H9 (cell line): ENCODE measurements around the gene TPRG1. TPM values are rescaled to one million over a fixed set of nuclear protein-coding genes. Genes with fewer than 3 reads are reported as not detected.

ENCODE experiments used
- DNase-seq: peaks from one replicate; pipeline ENCODE4 v3.0.0-alpha.2; 2017
- H2AFZ ChIP-seq: one replicate; pipeline ENCODE4 v1.6.1; 2013; ENCODE audit warnings: mild to moderate bottlenecking, low read length, control low read depth, moderate library complexity
- H2AK5ac ChIP-seq: 2 replicates; pipeline ENCODE4 v1.6.1; 2013; ENCODE audit warnings: low read length, control low read depth, mixed read lengths; ENCODE audit not compliant: insufficient read length
- H2BK120ac ChIP-seq: one replicate; pipeline ENCODE4 v1.6.1; 2013; ENCODE audit warnings: low read depth, mild to moderate bottlenecking, low read length, control low read depth, inconsistent platforms; ENCODE audit not compliant: poor library complexity, severe bottlenecking
- H2BK12ac ChIP-seq: 2 replicates; pipeline ENCODE4 v1.6.1; 2013; ENCODE audit warnings: low read length, control low read depth, mixed read lengths, low read depth; ENCODE audit not compliant: insufficient read length
- H2BK15ac ChIP-seq: 2 replicates; pipeline ENCODE4 v1.6.1; 2013; ENCODE audit warnings: low read depth, low read length, control low read depth
- H2BK20ac ChIP-seq: one replicate; pipeline ENCODE4 v1.6.1; 2013; ENCODE audit warnings: low read depth, mild to moderate bottlenecking, low read length, control low read depth, inconsistent platforms; ENCODE audit not compliant: poor library complexity, severe bottlenecking
- H2BK5ac ChIP-seq: 2 replicates; pipeline ENCODE4 v1.6.1; 2013; ENCODE audit warnings: low read length, control low read depth, mixed read lengths; ENCODE audit not compliant: insufficient read length
- H3K14ac ChIP-seq: 2 replicates; pipeline ENCODE4 v1.6.1; 2013; ENCODE audit warnings: low read length, control low read depth; ENCODE audit not compliant: insufficient read depth
- H3K18ac ChIP-seq: 2 replicates; pipeline ENCODE4 v1.6.1; 2013; ENCODE audit warnings: low read depth, mild to moderate bottlenecking, mixed read lengths, low read length, control low read depth; ENCODE audit not compliant: insufficient read length
- H3K23ac ChIP-seq: 2 replicates; pipeline ENCODE4 v1.6.1; 2013; ENCODE audit warnings: low read length, control low read depth, mixed read lengths, low read depth; ENCODE audit not compliant: insufficient read length
- H3K23me2 ChIP-seq: 2 replicates; pipeline ENCODE4 v1.6.1; 2013; ENCODE audit warnings: low read depth, mild to moderate bottlenecking, mixed read lengths, low read length, control low read depth; ENCODE audit not compliant: insufficient read length, poor library complexity, severe bottlenecking
- H3K27ac ChIP-seq: 2 replicates; pipeline ENCODE4 v1.5.1; 2013; ENCODE audit warnings: low read length, control low read depth, mixed read lengths, low read depth; ENCODE audit not compliant: insufficient read length
- H3K27me3 ChIP-seq: 2 replicates; pipeline ENCODE4 v1.6.1; 2013; ENCODE audit warnings: low read length, control low read depth, inconsistent platforms; ENCODE audit not compliant: insufficient read depth
- H3K4ac ChIP-seq: 2 replicates; pipeline ENCODE4 v1.6.1; 2013; ENCODE audit warnings: low read depth, mild to moderate bottlenecking, control low read depth, inconsistent platforms, low read length, moderate library complexity
- H3K4me1 ChIP-seq: 2 replicates; pipeline ENCODE4 v1.6.1; 2013; ENCODE audit warnings: low read length, control low read depth, inconsistent platforms; ENCODE audit not compliant: insufficient read depth
- H3K4me2 ChIP-seq: 2 replicates; pipeline ENCODE4 v1.6.1; 2013; ENCODE audit warnings: low read length, control low read depth, mixed read lengths; ENCODE audit not compliant: insufficient read length, insufficient read depth
- H3K56ac ChIP-seq: 2 replicates; pipeline ENCODE4 v1.6.1; 2013; ENCODE audit warnings: low read depth, mild to moderate bottlenecking, mixed read lengths, low read length, control low read depth; ENCODE audit not compliant: insufficient read length
- H3K79me1 ChIP-seq: 2 replicates; pipeline ENCODE4 v1.6.1; 2013; ENCODE audit warnings: low read depth, mild to moderate bottlenecking, moderate library complexity, low read length, control low read depth, inconsistent platforms; ENCODE audit not compliant: insufficient read depth, poor library complexity, severe bottlenecking
- H3K79me2 ChIP-seq: 2 replicates; pipeline ENCODE4 v1.6.1; 2013; ENCODE audit warnings: low read length, control low read depth, inconsistent platforms; ENCODE audit not compliant: insufficient read depth
- H3K9ac ChIP-seq: 2 replicates; pipeline ENCODE4 v1.6.1; 2013; ENCODE audit warnings: low read length, control low read depth, mixed read lengths; ENCODE audit not compliant: insufficient read length; ENCODE audit errors: extremely low read depth
- H3K9me3 ChIP-seq: one replicate; pipeline ENCODE4 v1.6.1; 2013; ENCODE audit warnings: low read depth, low read length, inconsistent platforms; ENCODE audit not compliant: control insufficient read depth
- H3T11ph ChIP-seq: one replicate; pipeline ENCODE4 v1.6.1; 2013; ENCODE audit warnings: mild to moderate bottlenecking, low read length, control low read depth, inconsistent platforms
- H4K20me1 ChIP-seq: one replicate; pipeline ENCODE4 v1.6.1; 2013; ENCODE audit not compliant: control insufficient read depth, insufficient read length, insufficient read depth
- H4K5ac ChIP-seq: 2 replicates; pipeline ENCODE4 v1.6.1; 2013; ENCODE audit warnings: low read depth, mild to moderate bottlenecking, mixed read lengths, low read length, control low read depth; ENCODE audit not compliant: insufficient read length
- H4K8ac ChIP-seq: replicated peaks from 2 replicates; pipeline ENCODE4 v1.6.1; 2013; ENCODE audit warnings: low read length, control low read depth, mixed read lengths, low read depth; ENCODE audit not compliant: insufficient read length
- H4K91ac ChIP-seq: 2 replicates; pipeline ENCODE4 v1.6.1; 2013; ENCODE audit warnings: low read depth, mild to moderate bottlenecking, moderate library complexity, mixed read lengths, low read length, control low read depth; ENCODE audit not compliant: insufficient read length
- H3K27ac Mint-ChIP-seq, 3 experiments: 2 replicates in 2 of 3; 3 replicates in 1 of 3; pipeline ENCODE4 v1.8.0; 2020 to 2021; ENCODE audit warnings: mixed read lengths in 3 of 3, mild to moderate bottlenecking in 1 of 3, moderate library complexity in 1 of 3
- H3K27me3 Mint-ChIP-seq: 2 replicates; pipeline ENCODE4 v1.8.0; 2021; ENCODE audit warnings: low read depth, mild to moderate bottlenecking, moderate library complexity, mixed read lengths
- H3K36me3 Mint-ChIP-seq, 3 experiments: 2 replicates in 2 of 3; 3 replicates in 1 of 3; pipeline ENCODE4 v1.8.0; 2020 to 2021; ENCODE audit warnings: low read depth in 3 of 3, mixed read lengths in 3 of 3; ENCODE audit not compliant: insufficient read depth in 1 of 3
- H3K4me1 Mint-ChIP-seq, 2 experiments: 2 replicates each; pipeline ENCODE4 v1.8.0; 2020; ENCODE audit warnings: mixed read lengths in 2 of 2
- H3K4me3 Mint-ChIP-seq, 2 experiments: 2 replicates in 1 of 2; 3 replicates in 1 of 2; pipeline ENCODE4 v1.8.0; 2020 to 2021; ENCODE audit warnings: mild to moderate bottlenecking in 2 of 2, mixed read lengths in 2 of 2, moderate library complexity in 1 of 2
- H3K9me3 Mint-ChIP-seq, 2 experiments: 2 replicates in 1 of 2; 3 replicates in 1 of 2; pipeline ENCODE4 v1.8.0; 2020; ENCODE audit warnings: mild to moderate bottlenecking in 2 of 2, mixed read lengths in 2 of 2, moderate library complexity in 1 of 2
- CTCF ChIP-seq: fragments of 200-600 bp; sonication (generic); conservative IDR thresholded peaks from 3 replicates; pipeline ENCODE4 v1.8.0; 2021; ENCODE audit warnings: antibody characterized with exemption, mild to moderate bottlenecking
- WGBS: extraction: QIAGEN DNeasy Blood & Tissue Kit; methylation state at CpG from one replicate; pipeline ENCODE4 v1.1.7; 2013; ENCODE audit warnings: missing lambda C conversion rate, low lambda C conversion rate, mixed read lengths; ENCODE audit not compliant: insufficient read length; ENCODE audit errors: extremely low coverage; 5-methylcytosine and 5-hydroxymethylcytosine counted together
- total RNA-seq: library from RNA; stranded (reverse); gene quantifications from 2 replicates; pipeline ENCODE4 v1.2.1, GENCODE V29; 2021

The TPRG1 gene
- total RNA-seq, 1 experiment from 2014 or later = 0.66 TPM

DNA sequence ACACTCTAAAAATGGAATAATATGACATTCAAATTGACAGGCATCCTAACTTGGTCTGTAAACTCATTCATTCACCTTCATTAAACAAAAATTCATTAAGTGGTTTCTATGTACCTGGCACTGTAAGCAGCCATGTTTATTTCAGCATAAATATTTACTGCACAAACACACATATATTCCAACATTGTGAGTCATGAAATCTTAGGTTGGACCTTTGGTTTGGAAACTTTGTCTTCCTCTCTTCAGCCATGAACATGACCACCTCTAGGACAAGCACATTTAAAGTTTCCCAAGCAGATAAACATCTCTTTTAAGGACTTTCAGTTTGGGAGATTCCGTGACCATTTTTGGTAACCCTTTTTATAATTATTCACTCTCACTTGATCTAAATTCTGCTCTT, 131.8 kb downstream of the TPRG1 start:
- Histone ChIP-seq H2AK5ac (no peak overlapping the region), H3K18ac (no peak overlapping the region), H2AFZ (no peak overlapping the region), H3K23ac (no peak overlapping the region), H3K27ac (no peak overlapping the region), H3K27me3 (no peaks in the 10 kb centered on the region), H4K20me1 (no peaks in the 10 kb centered on the region), H3K4me1 (peaks cover 5% of the 10 kb centered on the region; the same call in 1 of the 2 replicates), H3K4me2 (no peak overlapping the region), H2BK12ac (no peak overlapping the region), H3K23me2 (no peaks in the 10 kb centered on the region), H3K79me2 (no peaks in the 10 kb centered on the region), H2BK120ac (no peak overlapping the region), H2BK15ac (no peak overlapping the region), H3K14ac (no peak overlapping the region), H2BK20ac (no peak overlapping the region), H3K79me1 (no peaks in the 10 kb centered on the region), H2BK5ac (no peak overlapping the region), H3K9ac (no peak overlapping the region), H3K4ac (no peak overlapping the region), H3T11ph (no peak overlapping the region), H4K8ac (no peak overlapping the region), H4K91ac (no peak overlapping the region), H3K9me3 (no peaks in the 10 kb centered on the region), H3K56ac (no peak overlapping the region), H4K5ac (no peak overlapping the region)
- DNase-seq = no peak
- no peak overlapping the region for H3K4me3 Mint-ChIP-seq
- H3K27me3 Mint-ChIP-seq = no peaks in the 10 kb centered on the region
- H3K27ac Mint-ChIP-seq = peak overlapping the region in 2 of 3 experiments; percentile 69 to 92; a peak in 2 of 7 replicates
- peaks cover 42 to 43% of the 10 kb centered on the region in 2 experiments for H3K4me1 Mint-ChIP-seq
- no CpG with 5 or more reads among the region's 1 CpG for whole genome bisulfite sequencing
- H3K36me3 Mint-ChIP-seq = peaks cover 0 to 9% (median 3%) of the 10 kb centered on the region in 3 experiments; a peak in 2 of 7 replicates
- no peak for TF ChIP-seq CTCF
- no peaks in the 10 kb centered on the region for H3K9me3 Mint-ChIP-seq
